Caco-2 (cell line): ENCODE measurements around the gene NUDT13. TPM values are rescaled to one million over a fixed set of nuclear protein-coding genes. Genes with fewer than 3 reads are reported as not detected.

ENCODE experiments used
- BruUV-seq: library from RNA; stranded (reverse); fragments of 400-500 nt; replicated peaks from 2 replicates; lab custom pipeline; 2021; lab: Mats Ljungman, UMichigan
- CTCF ChIA-PET: fragments of 300-600 bp; sonication (Branson Sonifier 250); formaldehyde crosslinking; loops from one replicate; lab custom pipeline; 2022; ENCODE audit warnings: antibody characterized with exemption; lab: Charles Lee
- POLR2A ChIA-PET: fragments of 300-600 bp; sonication (Branson Sonifier 250); formaldehyde crosslinking; loops from one replicate; lab custom pipeline; 2022; ENCODE audit warnings: antibody characterized with exemption; lab: Charles Lee
- DNase-seq, 2 experiments: peaks; one replicate each; pipeline versions ENCODE4 v3.0.0 to v3.0.0-alpha.2; 2020 to 2022
- H3K27me3 ChIP-seq: replicated peaks from 2 replicates; pipeline ENCODE4 v1.6.0; 2011; ENCODE audit warnings: low read length; ENCODE audit not compliant: control insufficient read depth, insufficient read depth
- H3K36me3 ChIP-seq: 2 replicates; pipeline ENCODE4 v1.5.1; 2011; ENCODE audit warnings: low read length; ENCODE audit not compliant: control insufficient read depth, insufficient read depth
- H3K4me1 ChIP-seq: fragments of 250-450 bp; sonication (Bioruptor Pico); 2 replicates; pipeline ENCODE4 v1.5.1; 2020; ENCODE audit warnings: mild to moderate bottlenecking
- H3K4me3 ChIP-seq: 2 replicates; pipeline ENCODE4 v1.5.1; 2011; ENCODE audit warnings: low read depth, mild to moderate bottlenecking, control low read depth, low read length
- H3K9me3 ChIP-seq: fragments of 250-450 bp; sonication (Bioruptor Pico); 2 replicates; pipeline ENCODE4 v1.5.1; 2020; ENCODE audit warnings: mild to moderate bottlenecking, moderate library complexity
- H3K27ac Mint-ChIP-seq: one replicate; pipeline ENCODE4 v1.8.0; 2022; ENCODE audit warnings: mixed read lengths; ENCODE audit not compliant: unreplicated experiment
- H3K27me3 Mint-ChIP-seq: one replicate; pipeline ENCODE4 v1.8.0; 2022; ENCODE audit warnings: mixed read lengths; ENCODE audit not compliant: insufficient read depth, unreplicated experiment
- H3K36me3 Mint-ChIP-seq: one replicate; pipeline ENCODE4 v1.8.0; 2022; ENCODE audit warnings: mild to moderate bottlenecking, mixed read lengths; ENCODE audit not compliant: insufficient read depth, unreplicated experiment
- H3K4me1 Mint-ChIP-seq: one replicate; pipeline ENCODE4 v1.8.0; 2022; ENCODE audit warnings: low read depth, mixed read lengths; ENCODE audit not compliant: unreplicated experiment
- H3K4me3 Mint-ChIP-seq: one replicate; pipeline ENCODE4 v1.8.0; 2022; ENCODE audit warnings: mild to moderate bottlenecking, moderate library complexity, mixed read lengths; ENCODE audit not compliant: unreplicated experiment
- H3K9me3 Mint-ChIP-seq: one replicate; pipeline ENCODE4 v1.8.0; 2022; ENCODE audit warnings: mixed read lengths; ENCODE audit not compliant: unreplicated experiment
- intact Hi-C: fragments of 100-400 bp; cut with micrococcal nuclease; formaldehyde crosslinking; loops from one replicate; pipeline ENCODE4 v1.10.0; 2022; ENCODE audit not compliant: unreplicated experiment
- total RNA-seq: library from RNA; stranded (reverse); gene quantifications from 2 replicates; pipeline ENCODE4 v1.2.3, GENCODE V29; 2022
- TF ChIP-seq, protein P1 (sequence below), 2 experiments: fragments of 200-600 bp in 1 of 2; IDR thresholded peaks; 1 replicate in 1 of 2; 2 replicates in 1 of 2; pipeline versions ENCODE4 v1.5.1 to v1.8.0; 2011 to 2022; ENCODE audit warnings: antibody characterized with exemption in 1 of 2, control low read depth in 1 of 2, inconsistent platforms in 1 of 2, low read depth in 1 of 2, low read length in 1 of 2, mild to moderate bottlenecking in 1 of 2, moderate library complexity in 1 of 2; ENCODE audit not compliant: insufficient read depth in 1 of 2, severe bottlenecking in 1 of 2, unreplicated experiment in 1 of 2

The NUDT13 gene
- total RNA-seq, 1 experiment from 2014 or later: 6.5 TPM

- H3K9me3 ChIP-seq: no peaks in the 10 kb centered on the region
- H3K4me1 ChIP-seq: peaks cover 16% of the 10 kb centered on the region; the same call in 1 of the 2 replicates
- POLR2A ChIA-PET: interaction anchor here (0.5 to 2.3 kb wide), 30 partner anchors 10 to 1856 kb away, joined by 3 to 43 read pairs (median 4); partner anchors contain the start of genes CFAP70, DNAJC9, ECD and FAM149B1
- H3K4me3 ChIP-seq: peak within 1 kb of the TSS; percentile 70
- no TSS peak for BruUV-seq
- no peaks in the 10 kb centered on the region for H3K36me3 ChIP-seq
- no peaks in the 10 kb centered on the region for H3K27me3 ChIP-seq
- Mint-ChIP-seq H3K27me3 (no peaks in the 10 kb centered on the region), H3K4me1 (peaks cover 14% of the 10 kb centered on the region), H3K4me3 (peak within 1 kb of the TSS; percentile 98), H3K9me3 (no peaks in the 10 kb centered on the region), H3K36me3 (peaks cover 29% of the 10 kb centered on the region), H3K27ac (peak within 1 kb of the TSS; percentile 96)
- CTCF ChIA-PET: interaction anchor here (0.5 to 2.7 kb wide), 29 partner anchors 10 to 1288 kb away, joined by 3 to 40 read pairs (median 4); partner anchors contain the start of genes DNAJC9, ECD, FAM149B1 and NUDT13
- intact Hi-C loops: loop anchor here (1.0 to 2.0 kb wide), 6 partner anchors 14 to 120 kb away; partner anchors contain the start of genes ECD, FAM149B1 and NUDT13
- TF ChIP-seq, protein P1, sequence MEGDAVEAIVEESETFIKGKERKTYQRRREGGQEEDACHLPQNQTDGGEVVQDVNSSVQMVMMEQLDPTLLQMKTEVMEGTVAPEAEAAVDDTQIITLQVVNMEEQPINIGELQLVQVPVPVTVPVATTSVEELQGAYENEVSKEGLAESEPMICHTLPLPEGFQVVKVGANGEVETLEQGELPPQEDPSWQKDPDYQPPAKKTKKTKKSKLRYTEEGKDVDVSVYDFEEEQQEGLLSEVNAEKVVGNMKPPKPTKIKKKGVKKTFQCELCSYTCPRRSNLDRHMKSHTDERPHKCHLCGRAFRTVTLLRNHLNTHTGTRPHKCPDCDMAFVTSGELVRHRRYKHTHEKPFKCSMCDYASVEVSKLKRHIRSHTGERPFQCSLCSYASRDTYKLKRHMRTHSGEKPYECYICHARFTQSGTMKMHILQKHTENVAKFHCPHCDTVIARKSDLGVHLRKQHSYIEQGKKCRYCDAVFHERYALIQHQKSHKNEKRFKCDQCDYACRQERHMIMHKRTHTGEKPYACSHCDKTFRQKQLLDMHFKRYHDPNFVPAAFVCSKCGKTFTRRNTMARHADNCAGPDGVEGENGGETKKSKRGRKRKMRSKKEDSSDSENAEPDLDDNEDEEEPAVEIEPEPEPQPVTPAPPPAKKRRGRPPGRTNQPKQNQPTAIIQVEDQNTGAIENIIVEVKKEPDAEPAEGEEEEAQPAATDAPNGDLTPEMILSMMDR (IDR thresholded peaks at IDR 0.05; ENCODE audit: insufficient read depth in 1 of 2, low read depth in 1 of 2, low read length in 1 of 2, severe bottlenecking in 1 of 2, unreplicated experiment in 1 of 2): peak; percentile 47 to 91
- DNase-seq: peak; percentile 99
Measured at GRCh38 chr10:73096449-73097304, 13.6 kb upstream of the NUDT13 start, which contains the start of gene P4HA1. TSS of gene P4HA1 (minus strand) at chr10:73096866. CDS start at chr10:73074883, 21,983 bp downstream.

DNA sequence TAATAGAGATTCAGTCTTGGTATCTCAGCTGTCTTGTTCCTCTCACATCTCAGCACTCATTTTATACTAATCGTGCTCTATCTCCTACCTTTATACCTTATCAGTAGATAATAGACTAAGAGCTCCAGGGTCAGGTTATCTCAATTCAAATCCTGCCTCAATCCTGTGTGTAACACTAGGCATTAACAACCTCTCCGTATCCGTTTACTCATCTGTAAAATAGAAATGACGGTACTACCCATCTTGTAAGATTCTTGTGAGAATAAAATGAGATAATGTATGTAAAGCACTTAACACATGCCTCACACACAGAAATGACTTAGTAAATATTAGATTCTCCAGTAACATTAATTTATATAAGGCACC is 13.0 kb upstream of the NUDT13 start:
- POLR2A ChIA-PET: interaction anchor here (0.5 to 2.3 kb wide), 16 partner anchors 10 to 824 kb away, joined by 3 to 43 read pairs (median 6); partner anchors contain the start of genes CFAP70, DNAJC9, ECD and FAM149B1

More for the DNA sequence above, 13.0 kb upstream of the NUDT13 start:
- no peaks in the 10 kb centered on the region for H3K36me3 ChIP-seq
- H3K4me3 ChIP-seq: peak overlapping the region; percentile 70
- peak overlapping the region; percentile 96 for H3K27ac Mint-ChIP-seq
- no peaks in the 10 kb centered on the region for H3K9me3 Mint-ChIP-seq
- H3K9me3 ChIP-seq: no peaks in the 10 kb centered on the region
- H3K27me3 ChIP-seq: no peaks in the 10 kb centered on the region
- peaks cover 16% of the 10 kb centered on the region; the same call in 1 of the 2 replicates for H3K4me1 ChIP-seq
- no peak for DNase-seq
- peaks cover 29% of the 10 kb centered on the region for H3K36me3 Mint-ChIP-seq
- H3K4me3 Mint-ChIP-seq: peak overlapping the region; percentile 98
- CTCF ChIA-PET: interaction anchor here (0.5 to 2.7 kb wide), 18 partner anchors 11 to 336 kb away, joined by 3 to 40 read pairs (median 6); partner anchors contain the start of genes DNAJC9, ECD, FAM149B1 and NUDT13
- H3K27me3 Mint-ChIP-seq: no peaks in the 10 kb centered on the region
- TF ChIP-seq, protein P1 (IDR thresholded peaks at IDR 0.05; ENCODE audit: insufficient read depth in 1 of 2, low read depth in 1 of 2, low read length in 1 of 2, severe bottlenecking in 1 of 2, unreplicated experiment in 1 of 2): no peak
- intact Hi-C loops: loop anchor here (2.0 kb wide), 2 partner anchors 72 to 120 kb away; partner anchors contain the start of genes ECD and FAM149B1
- BruUV-seq: TSS peak; percentile 61
- H3K4me1 Mint-ChIP-seq: peaks cover 14% of the 10 kb centered on the region
